ENCODE data around the gene COL24A1.
A peak's percentile ranks its signal among the peaks of the same experiment; 100 is the strongest.

COL24A1 gene

DNA sequence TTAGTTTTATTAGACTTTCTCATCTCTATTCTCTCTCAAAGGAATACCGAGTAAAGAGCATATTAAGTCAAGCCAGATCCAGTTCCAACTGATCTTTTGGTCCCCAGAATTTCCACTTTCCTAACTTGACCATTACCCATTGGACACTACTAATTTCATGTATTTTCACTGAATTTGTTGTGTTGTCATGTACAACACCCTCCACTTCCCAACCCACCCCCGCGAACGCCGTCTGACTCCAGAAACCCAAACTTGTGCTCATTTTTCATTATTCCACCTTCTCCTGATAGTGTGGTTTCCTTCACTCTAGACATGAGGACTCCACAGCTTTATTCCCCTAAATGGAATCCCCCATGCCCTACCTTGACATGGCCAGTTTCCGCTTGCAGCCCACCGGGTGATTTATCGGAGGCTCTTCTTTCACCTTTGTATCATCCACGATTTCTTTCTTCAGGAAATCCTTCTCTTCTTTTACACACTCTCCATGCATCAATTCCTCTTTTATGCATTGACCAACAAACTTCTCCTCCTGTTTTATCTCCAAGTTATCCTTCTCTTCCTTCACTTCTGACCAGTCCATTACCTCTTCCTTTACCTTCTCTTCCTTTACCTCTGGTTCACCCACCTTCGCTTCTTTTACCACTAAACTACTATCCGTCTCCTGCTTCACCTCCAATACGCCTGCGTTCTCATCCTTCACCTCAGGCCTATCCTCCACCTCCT is 449.1 kb downstream of the COL24A1 start:
- peak overlapping the region; percentile 85 for H3K4me3 ChIP-seq (replicated peaks; ENCODE audit: low read depth, low read length)
- TF ChIP-seq, protein P1, sequence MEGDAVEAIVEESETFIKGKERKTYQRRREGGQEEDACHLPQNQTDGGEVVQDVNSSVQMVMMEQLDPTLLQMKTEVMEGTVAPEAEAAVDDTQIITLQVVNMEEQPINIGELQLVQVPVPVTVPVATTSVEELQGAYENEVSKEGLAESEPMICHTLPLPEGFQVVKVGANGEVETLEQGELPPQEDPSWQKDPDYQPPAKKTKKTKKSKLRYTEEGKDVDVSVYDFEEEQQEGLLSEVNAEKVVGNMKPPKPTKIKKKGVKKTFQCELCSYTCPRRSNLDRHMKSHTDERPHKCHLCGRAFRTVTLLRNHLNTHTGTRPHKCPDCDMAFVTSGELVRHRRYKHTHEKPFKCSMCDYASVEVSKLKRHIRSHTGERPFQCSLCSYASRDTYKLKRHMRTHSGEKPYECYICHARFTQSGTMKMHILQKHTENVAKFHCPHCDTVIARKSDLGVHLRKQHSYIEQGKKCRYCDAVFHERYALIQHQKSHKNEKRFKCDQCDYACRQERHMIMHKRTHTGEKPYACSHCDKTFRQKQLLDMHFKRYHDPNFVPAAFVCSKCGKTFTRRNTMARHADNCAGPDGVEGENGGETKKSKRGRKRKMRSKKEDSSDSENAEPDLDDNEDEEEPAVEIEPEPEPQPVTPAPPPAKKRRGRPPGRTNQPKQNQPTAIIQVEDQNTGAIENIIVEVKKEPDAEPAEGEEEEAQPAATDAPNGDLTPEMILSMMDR (IDR thresholded peaks at IDR 0.05; ENCODE audit: insufficient read depth, low read length, poor library complexity, severe bottlenecking), result no peak
- no peak for DNase-seq (ENCODE audit: extremely low read depth, insufficient read length)
- no peaks in the 10 kb centered on the region for H3K27me3 ChIP-seq (replicated peaks; ENCODE audit: control insufficient read depth, insufficient read depth, low read length)
- peaks cover 1% of the 10 kb centered on the region; the same call in 1 of the 2 replicates for H3K36me3 ChIP-seq (ENCODE audit: control insufficient read depth, insufficient read depth, low read length)

DNA sequence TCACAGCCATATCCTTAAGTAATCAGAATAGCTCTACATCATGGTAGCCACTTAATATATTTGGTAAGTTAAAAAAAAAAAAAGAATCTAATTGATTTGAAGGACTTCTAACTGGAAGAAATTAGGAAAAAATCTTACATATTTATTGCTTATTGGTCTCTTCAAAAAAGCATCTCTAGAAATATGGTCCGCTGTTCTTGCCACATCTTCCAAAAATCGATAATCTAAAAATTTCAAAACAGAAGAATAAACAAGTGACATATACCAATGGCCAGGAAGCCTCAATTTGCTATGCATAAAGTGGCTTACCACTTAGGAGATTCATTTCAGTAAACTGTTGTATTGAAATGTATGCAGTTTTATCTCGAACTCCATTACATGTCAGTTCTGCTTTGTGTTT is 450.6 kb downstream of the COL24A1 start:
- DNase-seq (ENCODE audit: extremely low read depth, insufficient read length), result no peak
- TF ChIP-seq, protein P1 (IDR thresholded peaks at IDR 0.05; ENCODE audit: insufficient read depth, low read length, poor library complexity, severe bottlenecking), result no peak
- Histone ChIP-seq H3K4me3 (replicated peaks; ENCODE audit: low read depth, low read length) (no peak overlapping the region), H3K27me3 (replicated peaks; ENCODE audit: control insufficient read depth, insufficient read depth, low read length) (no peaks in the 10 kb centered on the region), H3K36me3 (ENCODE audit: control insufficient read depth, insufficient read depth, low read length) (peaks cover 1% of the 10 kb centered on the region)

GRCh38 chr1:85700422-85700821 is 456.1 kb downstream of the COL24A1 start:
- Histone ChIP-seq H3K36me3 (ENCODE audit: control insufficient read depth, insufficient read depth, low read length) (peaks cover 1% of the 10 kb centered on the region), H3K4me3 (replicated peaks; ENCODE audit: low read depth, low read length) (no peak overlapping the region), H3K27me3 (replicated peaks; ENCODE audit: control insufficient read depth, insufficient read depth, low read length) (no peaks in the 10 kb centered on the region)
- DNase-seq (ENCODE audit: extremely low read depth, insufficient read length), result no peak
- TF ChIP-seq, protein P1 (IDR thresholded peaks at IDR 0.05; ENCODE audit: insufficient read depth, low read length, poor library complexity, severe bottlenecking), result no peak

DNA sequence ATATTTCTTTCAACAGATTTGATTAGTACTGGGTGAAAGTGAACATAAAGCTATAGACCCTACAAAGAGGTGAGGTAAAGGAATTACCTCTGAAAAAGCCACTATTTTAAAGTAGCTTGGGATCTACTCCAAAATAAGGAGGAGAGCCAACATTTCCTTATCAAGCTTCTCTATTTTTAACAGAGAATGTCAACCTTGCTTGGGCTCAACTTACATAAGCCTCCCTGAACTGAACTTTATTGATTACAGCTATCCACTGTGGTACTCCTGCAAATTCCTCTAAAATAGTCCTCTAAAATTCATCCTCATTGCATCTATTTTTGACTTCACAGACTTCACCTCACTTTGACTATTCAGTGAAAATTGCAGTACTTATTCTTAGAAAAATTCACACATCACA is 458.7 kb downstream of the COL24A1 start:
- no peak overlapping the region for H3K4me3 ChIP-seq (replicated peaks; ENCODE audit: low read depth, low read length)
- no peaks in the 10 kb centered on the region; the same call in none of the 2 replicates for H3K36me3 ChIP-seq (ENCODE audit: control insufficient read depth, insufficient read depth, low read length)
- no peak for DNase-seq (ENCODE audit: extremely low read depth, insufficient read length)
- TF ChIP-seq, protein P1 (IDR thresholded peaks at IDR 0.05; ENCODE audit: insufficient read depth, low read length, poor library complexity, severe bottlenecking), result no peak
- H3K27me3 ChIP-seq (replicated peaks; ENCODE audit: control insufficient read depth, insufficient read depth, low read length), result no peaks in the 10 kb centered on the region

DNA sequence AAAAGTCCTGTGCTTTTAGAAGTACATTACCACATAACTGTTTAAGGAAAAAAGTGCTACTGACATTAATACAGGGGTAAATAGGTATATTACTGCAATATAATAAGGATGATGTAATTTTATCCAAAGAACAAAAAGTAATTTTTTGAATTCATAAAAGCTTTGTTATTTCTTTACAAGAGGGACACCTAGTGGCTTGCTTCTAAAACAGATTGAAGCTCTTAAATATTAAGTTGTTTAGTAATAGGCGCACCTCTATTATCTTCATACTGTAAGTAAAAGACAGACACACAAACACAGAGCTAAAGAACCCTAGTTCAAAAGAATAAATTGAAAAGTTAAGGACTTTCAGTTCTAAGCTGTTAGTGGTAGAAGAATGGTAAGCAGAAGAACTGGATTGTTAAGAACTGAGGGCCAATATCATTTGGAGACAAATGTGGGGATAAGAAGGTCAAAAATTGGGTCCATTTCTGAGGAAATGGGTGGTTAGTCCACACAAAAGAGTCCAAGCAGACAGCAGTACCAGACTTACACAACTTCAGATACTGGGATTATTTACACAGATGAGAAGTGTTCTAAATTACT is 463.8 kb downstream of the COL24A1 start:
- Histone ChIP-seq H3K27me3 (replicated peaks; ENCODE audit: control insufficient read depth, insufficient read depth, low read length) (no peaks in the 10 kb centered on the region), H3K36me3 (ENCODE audit: control insufficient read depth, insufficient read depth, low read length) (peaks cover 2% of the 10 kb centered on the region; the same call in 1 of the 2 replicates), H3K4me3 (replicated peaks; ENCODE audit: low read depth, low read length) (no peak overlapping the region)
- no peak for DNase-seq (ENCODE audit: extremely low read depth, insufficient read length)
- TF ChIP-seq, protein P1 (IDR thresholded peaks at IDR 0.05; ENCODE audit: insufficient read depth, low read length, poor library complexity, severe bottlenecking), result peak; percentile 26
